GM08714 (cell line): ENCODE data around the gene CDSN.
"Not testable (repeated sequence)": the region's sequence is repeated elsewhere in the genome, so short reads cannot be mapped to it uniquely, and the experiment has no call there.

Experiments
- H3K4me3 ChIP-seq: fragments of 200-500 bp; sonication (Bioruptor generic); 2 replicates; pipeline ENCODE4 v1.5.1; 2014; ENCODE audit warnings: mild to moderate bottlenecking, low read length, inconsistent platforms
- ZNF274 ChIP-seq: IDR thresholded peaks from 2 replicates; pipeline ENCODE4 v1.6.1; 2012; ENCODE audit warnings: mild to moderate bottlenecking, low read depth, low read length

The CDSN gene

DNA sequence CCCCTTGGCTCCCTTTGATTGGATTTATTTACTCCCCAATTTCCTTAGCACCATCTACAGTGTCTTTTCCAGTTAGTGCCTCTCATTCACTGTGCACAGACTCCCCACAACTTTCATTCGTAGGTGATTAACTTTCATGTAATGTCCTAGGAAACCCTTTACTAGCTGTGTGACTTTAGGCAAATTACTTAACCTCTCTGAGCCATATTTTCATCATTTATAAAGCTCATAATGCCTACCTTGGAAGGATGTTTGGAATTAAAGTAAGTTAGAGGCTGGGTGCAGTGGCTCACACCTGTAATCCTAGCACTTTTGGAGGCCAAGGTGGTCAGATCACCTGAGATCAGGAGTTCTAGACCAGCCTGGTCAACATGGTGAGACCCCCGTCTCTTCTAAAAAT is 28.0 kb downstream of the CDSN start:
- no peak for TF ChIP-seq ZNF274

GRCh38 chr6:31091680-31092079 is 28.6 kb downstream of the CDSN start:
- H3K4me3 ChIP-seq, result no peak overlapping the region
- no peak for TF ChIP-seq ZNF274

More for the DNA sequence above, 28.0 kb downstream of the CDSN start:
- no peak overlapping the region for H3K4me3 ChIP-seq

- TF ChIP-seq ZNF274, result no peak
- H3K4me3 ChIP-seq, result no peak overlapping the region
Measured at GRCh38 chr6:31090973-31091364, 29.3 kb downstream of the CDSN start.

DNA sequence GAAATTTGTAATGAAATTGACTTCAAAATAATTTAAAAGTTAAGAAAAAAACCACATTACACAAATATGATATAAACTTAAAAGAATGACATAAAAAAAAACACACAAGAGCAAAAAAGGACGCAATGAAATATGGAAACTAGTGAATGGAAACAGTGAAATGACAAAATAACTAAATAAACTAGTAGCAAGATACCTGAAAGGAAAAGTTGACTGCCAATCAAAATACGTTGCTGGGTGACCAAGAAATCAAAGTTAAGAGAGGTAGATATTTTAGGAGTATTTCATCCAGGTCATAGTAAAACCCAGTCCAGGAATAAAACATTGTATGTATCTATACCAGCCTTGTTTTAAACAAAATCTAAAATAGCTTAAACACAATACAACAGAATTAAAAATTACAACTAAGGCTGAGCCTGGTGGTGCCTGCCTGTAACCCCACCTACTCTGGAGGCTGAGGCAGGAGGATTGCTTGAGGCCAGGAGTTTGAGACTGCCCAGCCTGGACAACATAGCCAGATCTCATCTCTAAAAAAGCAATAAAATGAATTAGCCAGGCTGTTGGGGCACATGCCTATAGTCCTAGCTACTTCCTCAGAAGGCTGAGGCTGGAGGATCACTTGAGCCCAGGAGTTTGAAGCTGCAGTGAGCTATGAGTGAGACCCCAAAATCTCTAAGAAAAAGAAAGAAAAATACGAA is 29.8 kb downstream of the CDSN start:
- TF ChIP-seq ZNF274, result no peak
- H3K4me3 ChIP-seq, result no peak overlapping the region

- TF ChIP-seq ZNF274, result no peak
- no peak overlapping the region for H3K4me3 ChIP-seq
Measured at GRCh38 chr6:31087494-31088089, 32.7 kb downstream of the CDSN start.

GRCh38 chr6:31086788-31087440 is 33.3 kb downstream of the CDSN start:
- TF ChIP-seq ZNF274, result no peak
- no peak overlapping the region for H3K4me3 ChIP-seq

- no peak for TF ChIP-seq ZNF274
- no peak overlapping the region for H3K4me3 ChIP-seq
Measured at GRCh38 chr6:31083742-31084354, 36.4 kb downstream of the CDSN start.

DNA sequence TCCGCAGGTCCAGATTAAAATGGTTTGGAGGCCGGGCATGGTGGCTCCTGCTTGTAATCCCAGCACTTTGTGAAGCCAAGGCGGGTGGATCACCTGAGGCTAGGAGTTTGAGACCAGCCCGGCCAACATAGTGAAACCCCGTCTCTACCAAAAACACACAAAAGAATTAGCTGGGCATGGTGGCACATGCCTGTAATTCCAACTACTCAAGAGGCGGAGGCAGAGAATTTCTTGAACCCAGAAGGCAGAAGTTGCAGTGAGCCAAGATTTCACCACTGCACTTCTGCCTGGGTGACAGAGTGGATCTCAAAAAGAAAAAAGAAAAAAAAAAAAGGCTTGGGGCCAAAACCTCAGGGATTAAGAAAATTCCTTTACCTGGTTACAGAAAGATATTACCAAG is 38.4 kb downstream of the CDSN start:
- TF ChIP-seq ZNF274, result no peak
- H3K4me3 ChIP-seq, result no peak overlapping the region

DNA sequence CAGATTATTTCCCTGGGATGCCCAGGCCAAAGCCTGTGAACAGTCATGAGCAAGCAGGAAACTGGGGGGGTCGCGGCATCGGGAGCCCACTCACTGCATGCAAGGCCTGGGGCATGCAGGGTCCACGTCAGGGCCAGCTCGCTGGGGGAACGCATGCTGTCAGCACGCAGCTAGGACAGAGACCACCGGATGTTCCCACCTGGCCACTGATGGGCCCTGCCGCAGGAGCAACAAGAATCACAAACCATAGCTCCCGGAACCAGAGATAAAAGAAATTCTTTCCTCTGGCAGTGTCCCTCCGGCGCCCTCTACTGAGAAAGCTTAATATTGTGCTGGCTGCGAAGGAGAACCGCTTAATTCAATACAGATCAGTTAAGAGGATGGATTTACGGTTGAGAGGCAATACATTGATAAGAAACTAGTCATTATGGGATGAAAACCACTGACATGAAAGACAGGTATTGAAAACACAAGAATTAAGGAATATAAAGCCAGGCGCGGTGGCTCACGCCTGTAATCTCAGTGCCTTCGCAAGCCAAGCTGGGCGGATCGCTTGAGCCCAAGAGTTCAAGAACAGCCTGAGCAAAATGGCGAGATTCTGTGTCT is 40.5 kb downstream of the CDSN start:
- no peak overlapping the region for H3K4me3 ChIP-seq
- TF ChIP-seq ZNF274, result no peak

DNA sequence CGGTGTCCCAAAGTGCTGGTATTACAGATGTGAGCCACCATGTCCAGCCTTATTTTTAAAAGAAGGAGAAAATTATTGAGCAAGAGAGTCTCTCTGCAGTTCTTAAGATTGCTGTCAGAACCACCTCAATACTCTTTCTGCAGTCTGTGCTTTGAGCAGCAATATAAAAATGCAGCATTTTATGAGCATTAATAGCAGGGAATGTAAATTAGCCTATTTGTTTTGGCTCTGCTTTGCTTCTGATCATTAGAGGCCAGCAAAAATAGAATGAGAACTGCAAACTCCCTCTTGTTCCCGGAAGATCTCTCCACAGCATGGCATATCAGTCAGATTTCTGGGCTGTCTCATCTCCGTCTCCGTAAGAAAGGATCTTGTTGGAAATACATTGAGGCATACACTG is 43.6 kb downstream of the CDSN start:
- TF ChIP-seq ZNF274, result no peak
- H3K4me3 ChIP-seq, result no peak overlapping the region

GRCh38 chr6:31075528-31075927 is 44.7 kb downstream of the CDSN start:
- H3K4me3 ChIP-seq, result no peak overlapping the region
- TF ChIP-seq ZNF274, result no peak

- no peak overlapping the region for H3K4me3 ChIP-seq
- no peak for TF ChIP-seq ZNF274
Measured at GRCh38 chr6:31074401-31074800, 45.8 kb downstream of the CDSN start.

- no peak for TF ChIP-seq ZNF274
- H3K4me3 ChIP-seq, result no peak overlapping the region
Measured at GRCh38 chr6:31070711-31071197, 49.5 kb downstream of the CDSN start.

- no peak overlapping the region for H3K4me3 ChIP-seq
- TF ChIP-seq ZNF274, result no peak
Measured at GRCh38 chr6:31068669-31069340, 51.4 kb downstream of the CDSN start.

- H3K4me3 ChIP-seq, result not testable (repeated sequence)
Measured at GRCh38 chr6:31067891-31068668, 52.2 kb downstream of the CDSN start.

GRCh38 chr6:31067028-31067427 is 53.2 kb downstream of the CDSN start:
- H3K4me3 ChIP-seq, result not testable (repeated sequence)
